GM18498 (cell line): ENCODE measurements around the gene PIK3CB.
A peak's percentile ranks its signal among the peaks of the same experiment; 100 is the strongest.
"Not testable (repeated sequence)": the region's sequence is repeated elsewhere in the genome, so short reads cannot be mapped to it uniquely, and the experiment has no call there.

ENCODE experiments used
- ATAC-seq: cut with Tn5 transposase; IDR thresholded peaks from one replicate; pipeline ENCODE4 v1.9.1; 2021; ENCODE audit warnings: mild to moderate bottlenecking, moderate library complexity; ENCODE audit not compliant: unreplicated experiment

PIK3CB gene

DNA sequence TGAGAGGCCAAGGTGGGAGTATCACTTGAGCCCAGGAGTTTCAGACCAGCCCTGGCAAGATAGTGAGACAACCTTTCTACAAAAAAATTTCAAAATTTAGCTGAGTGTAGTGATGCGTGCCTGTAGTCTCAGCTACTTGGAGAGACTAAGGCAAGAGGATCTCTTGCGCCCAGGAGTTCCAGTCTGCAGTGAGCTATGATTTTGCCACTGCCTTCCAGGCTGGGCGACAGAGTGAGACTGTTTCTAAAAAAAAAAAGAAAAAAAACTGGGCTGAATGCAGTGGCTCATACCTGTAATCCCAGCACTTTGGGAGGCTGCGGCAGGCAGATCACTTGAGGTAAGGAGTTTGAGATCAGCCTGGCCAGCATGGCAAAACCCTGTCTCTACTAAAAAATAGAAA, 14.0 kb upstream of the PIK3CB start:
- no peak for ATAC-seq

GRCh38 chr3:138846824-138847223, 12.1 kb upstream of the PIK3CB start:
- not testable (repeated sequence) for ATAC-seq

- no peak for ATAC-seq
These were observed 11.6 kb upstream of the PIK3CB start for GRCh38 chr3:138846262-138846791.

- no peak for ATAC-seq
These were observed 11.0 kb upstream of the PIK3CB start for GRCh38 chr3:138845771-138846173.

DNA sequence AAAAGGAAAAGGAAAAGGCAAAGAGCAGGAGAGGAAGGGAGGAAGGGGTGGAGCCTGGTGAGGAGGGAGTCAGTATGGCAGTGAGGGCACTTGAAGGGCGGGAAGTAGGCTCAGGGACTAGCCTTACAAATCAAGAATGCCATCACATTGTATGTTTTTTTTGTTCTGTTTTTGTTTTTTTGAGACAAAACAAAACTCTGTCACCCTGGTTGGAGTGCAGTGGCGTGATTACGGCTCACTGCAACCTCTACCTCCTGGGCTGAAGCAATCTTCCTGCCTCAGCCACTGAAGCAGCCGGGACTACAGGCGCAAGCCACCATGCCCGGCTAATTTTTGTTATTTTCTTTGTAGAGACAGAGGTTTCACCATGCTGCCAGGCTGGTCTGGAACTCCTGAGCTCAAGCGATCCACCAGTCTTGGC, 10.5 kb upstream of the PIK3CB start:
- ATAC-seq: no peak

GRCh38 chr3:138842483-138843188, 7.9 kb upstream of the PIK3CB start:
- ATAC-seq: peak; percentile 78

DNA sequence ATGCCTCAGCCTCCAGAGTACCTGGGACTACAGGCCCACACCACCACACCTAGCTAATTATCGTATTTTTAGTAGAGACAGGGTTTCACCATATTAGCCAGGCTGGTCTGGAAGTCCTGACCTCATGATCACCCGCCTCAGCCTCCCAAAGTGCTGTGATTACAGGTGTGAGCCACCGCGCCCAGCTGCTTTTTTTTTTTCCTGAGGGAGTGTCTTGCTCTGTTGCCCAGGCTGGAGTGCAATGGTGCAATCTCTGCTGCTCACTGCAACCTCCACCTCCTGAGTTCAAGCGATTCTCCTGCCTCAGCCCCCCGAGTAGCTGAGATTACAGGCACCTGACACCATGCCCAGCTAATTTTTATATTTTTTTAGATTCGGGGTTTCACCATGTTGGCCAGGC, 3.7 kb upstream of the PIK3CB start:
- ATAC-seq: not testable (repeated sequence)

DNA sequence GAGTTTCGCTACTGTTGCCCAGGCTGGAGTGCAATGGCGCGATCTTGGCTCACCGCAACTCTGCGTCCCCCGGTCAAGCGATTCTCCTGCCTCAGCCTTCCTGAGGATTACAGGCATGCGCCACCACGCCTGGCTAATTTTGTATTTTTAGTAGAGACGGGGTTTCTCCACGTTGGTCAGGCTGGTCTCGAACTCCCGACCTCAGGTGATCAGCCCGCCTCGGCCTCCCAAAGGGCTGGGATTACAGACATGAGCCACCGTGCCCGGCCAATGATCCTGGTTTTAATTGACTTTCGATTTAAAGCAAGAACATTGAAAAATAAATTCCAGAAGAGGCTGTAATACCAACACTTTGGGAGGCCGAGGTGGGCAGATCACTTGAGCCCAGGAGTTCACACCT, 1.1 kb upstream of the PIK3CB start:
- ATAC-seq: not testable (repeated sequence)

DNA sequence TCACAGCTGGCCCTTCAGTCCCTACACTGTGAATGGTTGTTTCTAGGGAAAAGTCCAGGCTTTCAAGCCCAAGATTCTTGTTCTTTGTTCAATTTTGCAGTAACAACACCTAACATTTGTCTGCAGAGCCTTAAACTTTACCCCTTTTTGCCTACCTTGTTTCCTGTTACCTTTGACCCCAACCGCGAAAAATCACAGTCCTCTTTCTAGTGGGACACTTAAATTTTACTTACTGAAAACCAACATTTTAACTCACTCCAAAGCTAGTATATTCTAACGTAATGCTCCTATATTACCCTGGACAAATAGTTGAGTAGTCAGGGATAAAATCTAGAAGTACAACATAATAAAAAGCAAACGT, 649 bp upstream of the PIK3CB start:
- ATAC-seq: peak; percentile 5

DNA sequence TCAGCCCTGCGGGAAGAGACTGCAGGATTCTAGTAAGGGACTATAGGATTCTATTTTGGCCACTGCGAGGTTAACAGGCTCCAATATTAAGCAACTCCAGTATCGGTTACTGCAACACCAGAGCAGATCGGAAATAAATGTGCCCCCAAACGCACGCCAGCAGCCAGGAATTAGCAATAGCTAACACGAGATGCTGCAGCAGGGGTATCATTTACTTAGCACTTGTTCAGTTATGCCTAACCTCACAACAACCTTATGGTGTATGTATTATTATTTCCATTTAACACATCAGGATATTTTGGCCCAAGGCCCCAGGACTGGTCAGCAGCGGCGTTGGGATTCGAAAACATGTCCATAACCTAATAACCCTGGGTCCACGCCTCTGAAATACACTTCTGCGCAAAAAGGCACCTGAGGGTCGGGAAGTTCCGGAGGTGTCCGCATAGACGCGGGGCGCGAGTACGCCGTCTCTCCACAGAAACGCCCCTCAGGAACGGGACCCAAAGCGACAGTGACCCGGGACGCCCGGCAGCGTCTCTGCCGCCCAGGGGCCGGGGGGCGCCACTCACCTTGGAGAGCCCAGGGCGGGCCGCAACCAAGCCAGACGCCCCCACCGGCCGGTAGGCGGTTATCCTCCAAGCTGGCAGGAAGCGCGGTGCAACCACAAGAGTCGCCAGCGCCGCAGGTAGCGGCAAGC, 681 bp downstream of the PIK3CB start:
- ATAC-seq: peak; percentile 60

DNA sequence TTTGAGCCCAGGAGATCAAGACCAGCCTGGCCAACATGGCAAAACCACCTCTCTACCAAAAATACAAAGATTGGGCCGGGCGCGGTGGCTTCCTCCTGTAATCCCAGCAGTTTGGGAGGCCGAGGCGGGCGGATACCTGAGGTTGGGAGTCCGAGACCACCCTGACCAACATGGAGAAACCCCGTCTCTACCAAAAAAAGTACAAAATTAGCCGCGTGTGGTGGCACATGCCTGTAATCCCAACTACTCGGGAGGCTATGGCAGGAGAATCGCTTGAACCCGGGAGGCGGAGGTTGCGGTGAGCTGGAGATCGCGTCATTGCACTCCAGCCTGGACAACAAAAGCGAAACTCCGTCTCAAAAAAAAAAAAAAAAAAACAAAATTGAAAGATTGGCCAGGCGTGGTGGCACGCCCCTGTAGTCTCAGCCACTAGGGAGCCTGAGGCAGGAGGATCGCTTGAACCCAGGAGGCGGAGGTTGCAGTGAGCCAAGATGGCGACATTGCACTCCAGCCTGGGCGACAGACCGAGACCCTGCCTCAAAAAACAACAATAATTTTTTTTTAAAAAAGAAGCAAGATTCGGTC, 2.2 kb downstream of the PIK3CB start:
- ATAC-seq: not testable (repeated sequence)

DNA sequence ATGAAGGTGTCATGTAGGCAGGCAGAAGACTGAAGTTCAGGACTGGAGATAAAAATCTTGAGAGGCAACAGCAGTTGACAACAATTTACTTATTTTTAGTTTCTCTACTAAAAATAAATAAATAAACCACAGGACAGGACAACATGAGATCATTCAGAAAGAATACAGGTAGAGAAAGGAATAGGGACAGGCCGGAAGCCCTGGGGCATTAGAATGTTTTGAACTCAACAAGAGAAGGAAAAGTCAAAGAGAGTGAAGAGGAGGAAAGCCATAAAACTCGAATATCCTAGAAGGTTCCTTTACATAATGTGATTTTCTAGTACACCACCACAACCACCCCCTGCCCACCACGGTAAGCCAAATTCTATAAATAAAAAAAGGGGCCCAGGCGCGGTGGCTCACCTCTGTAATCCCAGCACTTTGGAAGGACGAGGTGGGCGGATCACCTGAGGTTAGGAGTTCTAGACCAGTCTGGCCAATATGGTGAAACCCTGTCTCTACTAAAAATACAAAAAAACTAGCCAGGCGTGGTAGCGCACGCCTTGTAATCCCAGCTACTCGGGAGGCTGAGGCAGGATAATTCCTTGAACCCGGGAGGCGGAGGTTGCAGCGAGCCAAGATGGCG, 4.7 kb downstream of the PIK3CB start:
- ATAC-seq: no peak

DNA sequence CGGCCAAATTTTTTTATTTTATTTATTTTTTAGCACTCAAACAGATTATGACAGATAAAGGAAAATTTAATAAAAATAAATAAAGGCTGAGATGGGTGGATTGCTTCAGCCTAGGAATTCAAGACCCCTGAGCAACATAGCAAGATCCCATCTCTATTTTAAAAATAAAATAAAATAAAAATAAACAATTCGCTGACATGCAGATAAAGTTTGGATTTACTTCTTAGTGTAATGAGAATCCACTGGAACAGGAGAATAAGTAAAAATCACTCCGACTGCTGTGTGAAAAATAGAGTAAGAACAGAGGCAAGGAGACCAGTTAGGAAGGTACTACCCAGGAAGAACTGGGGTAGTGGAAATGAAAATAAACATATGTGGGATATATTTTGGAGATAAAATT, 5.6 kb downstream of the PIK3CB start:
- ATAC-seq: no peak

GRCh38 chr3:138827222-138827621, 7.5 kb downstream of the PIK3CB start:
- no peak for ATAC-seq

DNA sequence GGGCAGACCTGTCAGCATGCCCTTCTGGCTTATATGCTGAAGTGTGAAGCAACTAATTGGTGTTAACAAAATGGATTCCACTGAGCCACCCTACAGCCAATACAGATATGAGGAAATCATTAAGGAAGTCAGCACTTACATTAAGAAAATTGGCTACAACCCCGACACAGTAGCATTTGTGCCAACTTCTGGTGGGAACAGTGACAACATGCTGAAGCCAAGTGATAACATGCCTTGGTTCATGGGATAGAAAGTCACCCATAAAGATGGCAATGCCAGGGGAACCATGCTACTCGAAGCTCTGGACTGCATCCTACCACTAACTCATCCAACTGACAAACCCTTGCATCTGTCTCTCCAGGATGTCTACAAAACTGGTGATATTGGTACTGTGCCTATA, 9.4 kb downstream of the PIK3CB start:
- ATAC-seq: no peak

GRCh38 chr3:138824114-138824506, 10.6 kb downstream of the PIK3CB start:
- ATAC-seq: no peak

GRCh38 chr3:138820379-138820778, 14.3 kb downstream of the PIK3CB start:
- ATAC-seq: not testable (repeated sequence)

DNA sequence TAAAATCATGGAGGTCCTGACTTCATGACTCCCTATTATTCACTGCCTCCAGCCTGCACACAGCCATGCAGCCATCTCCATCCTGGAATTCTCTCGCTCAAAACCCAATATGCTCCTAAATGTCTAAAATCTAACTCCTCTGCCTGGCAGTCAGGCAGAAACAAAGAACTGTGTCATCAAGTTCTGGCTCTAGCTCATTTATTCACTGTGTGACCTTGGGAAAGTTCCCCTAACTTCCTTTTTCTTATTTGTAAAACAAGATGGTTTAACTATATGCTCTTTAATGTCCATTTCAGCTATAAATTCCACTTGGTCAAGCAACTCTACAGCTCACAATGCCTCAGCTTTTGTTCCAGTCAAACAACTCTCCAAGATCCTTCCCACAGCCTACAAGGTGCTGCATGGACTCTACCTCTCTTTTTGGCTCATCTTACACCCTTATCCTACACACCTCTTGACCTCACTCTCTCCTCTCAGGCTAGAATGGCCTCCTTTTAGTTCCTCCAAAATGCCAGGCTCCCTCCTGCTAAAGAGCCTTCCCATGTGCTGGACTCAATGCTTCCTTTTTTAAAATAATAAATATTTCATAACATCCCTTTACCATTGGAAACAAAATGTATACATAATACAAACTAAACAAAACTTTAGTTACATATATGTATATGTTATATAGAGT, 16.4 kb downstream of the PIK3CB start:
- ATAC-seq: no peak

GRCh38 chr3:138817695-138818094, 17.0 kb downstream of the PIK3CB start:
- no peak for ATAC-seq

- no peak for ATAC-seq
These were observed 21.9 kb downstream of the PIK3CB start for GRCh38 chr3:138812806-138813205.
